Panc1 (cell line): ENCODE data around the gene DAO. TPM values are rescaled to one million over a fixed set of nuclear protein-coding genes. Genes with fewer than 3 reads are reported as not detected.

Experiments used
- ATAC-seq: fragments of 200-7000 bp; cut with Tn5 transposase; 2 replicates; pipeline ENCODE4 v1.9.1; 2020; ENCODE audit warnings: mild to moderate bottlenecking, moderate library complexity
- BruUV-seq: library from RNA; stranded (reverse); fragments of 400-500 nt; replicated peaks from 2 replicates; lab custom pipeline; 2021; lab: Mats Ljungman, UMichigan
- CTCF ChIA-PET: fragments of 300-600 bp; sonication (Branson Sonifier 250); formaldehyde crosslinking; loops from one replicate; lab custom pipeline; 2022; ENCODE audit warnings: antibody characterized with exemption; lab: Charles Lee
- POLR2A ChIA-PET: fragments of 300-600 bp; sonication (Branson Sonifier 250); formaldehyde crosslinking; loops from one replicate; lab custom pipeline; 2022; ENCODE audit warnings: antibody characterized with exemption; lab: Charles Lee
- DNase-seq: peaks from one replicate; pipeline ENCODE4 v3.0.0-alpha.2; 2010; ENCODE audit warnings: low read depth, low spot score
- H3K27ac ChIP-seq: 2 replicates; pipeline ENCODE4 v1.5.1; 2011; ENCODE audit warnings: mild to moderate bottlenecking, low read length, inconsistent platforms
- H3K27me3 ChIP-seq: fragments of 200-500 bp; sonication (Bioruptor generic); 2 replicates; pipeline ENCODE4 v1.6.0; 2014; ENCODE audit warnings: low read length, inconsistent platforms; ENCODE audit not compliant: control insufficient read depth, insufficient read depth
- H3K36me3 ChIP-seq: fragments of 200-500 bp; sonication (Bioruptor generic); 2 replicates; pipeline ENCODE4 v1.5.1; 2014; ENCODE audit warnings: inconsistent platforms, mild to moderate bottlenecking, low read length, moderate library complexity; ENCODE audit not compliant: control insufficient read depth, insufficient read depth
- H3K4me1 ChIP-seq: 2 replicates; pipeline ENCODE4 v1.5.1; 2011; ENCODE audit warnings: inconsistent platforms, mild to moderate bottlenecking, low read length, moderate library complexity; ENCODE audit not compliant: control insufficient read depth, insufficient read depth
- H3K4me3 ChIP-seq, 2 experiments: 2 replicates each; pipeline ENCODE4 v1.5.1; 2011 to 2012; ENCODE audit warnings: low read depth in 2 of 2, low read length in 2 of 2, mild to moderate bottlenecking in 2 of 2, inconsistent platforms in 1 of 2, moderate library complexity in 1 of 2
- H3K9me3 ChIP-seq: fragments of 200-500 bp; sonication (Bioruptor generic); 2 replicates; pipeline ENCODE4 v1.5.1; 2014; ENCODE audit warnings: low read depth, mild to moderate bottlenecking, inconsistent platforms, low read length, moderate library complexity; ENCODE audit not compliant: control insufficient read depth, insufficient read depth
- POLR2AphosphoS5 ChIP-seq: IDR thresholded peaks from 2 replicates; pipeline ENCODE4 v1.6.1; 2012; ENCODE audit warnings: mild to moderate bottlenecking, low read depth, low read length, moderate library complexity
- SIN3A ChIP-seq: IDR thresholded peaks from 2 replicates; pipeline ENCODE4 v1.6.1; 2012; ENCODE audit warnings: low read depth, mild to moderate bottlenecking, low read length, moderate library complexity, borderline replicate concordance; ENCODE audit not compliant: insufficient read depth
- TCF7L2 ChIP-seq: IDR thresholded peaks from 2 replicates; pipeline ENCODE4 v1.6.1; 2011; ENCODE audit warnings: mild to moderate bottlenecking, low read depth, low read length, inconsistent platforms
- in situ Hi-C: cut with HindIII; loops from 2 replicates; pipeline ENCODE4 v1.10.0; 2016; ENCODE audit warnings: low sequenced_read_pairs, low pct_unique_long_range_greater_than_20kb
- intact Hi-C: fragments of 100-400 bp; cut with micrococcal nuclease; formaldehyde crosslinking; loops from one replicate; pipeline ENCODE4 v1.10.0; 2022; ENCODE audit not compliant: unreplicated experiment
- total RNA-seq: library from RNA; stranded (reverse); gene quantifications from one replicate; pipeline ENCODE4 v1.2.1, GENCODE V29; 2021; ENCODE audit not compliant: unreplicated experiment
- TF ChIP-seq, protein P1 (sequence below), 2 experiments: IDR thresholded peaks; 2 replicates each; pipeline ENCODE4 v1.6.1; 2011 to 2012; ENCODE audit warnings: low read depth in 2 of 2, control low read depth in 1 of 2, low read length in 1 of 2, mild to moderate bottlenecking in 1 of 2, moderate library complexity in 1 of 2; ENCODE audit not compliant: insufficient read depth in 1 of 2
- TF ChIP-seq, protein P2 (sequence below): fragments of 450-650 bp; IDR thresholded peaks from 2 replicates; pipeline ENCODE4 v1.5.1; 2017; ENCODE audit warnings: mild to moderate bottlenecking

The DAO gene
- total RNA-seq, 1 experiment from 2014 or later, result not detected

DNA sequence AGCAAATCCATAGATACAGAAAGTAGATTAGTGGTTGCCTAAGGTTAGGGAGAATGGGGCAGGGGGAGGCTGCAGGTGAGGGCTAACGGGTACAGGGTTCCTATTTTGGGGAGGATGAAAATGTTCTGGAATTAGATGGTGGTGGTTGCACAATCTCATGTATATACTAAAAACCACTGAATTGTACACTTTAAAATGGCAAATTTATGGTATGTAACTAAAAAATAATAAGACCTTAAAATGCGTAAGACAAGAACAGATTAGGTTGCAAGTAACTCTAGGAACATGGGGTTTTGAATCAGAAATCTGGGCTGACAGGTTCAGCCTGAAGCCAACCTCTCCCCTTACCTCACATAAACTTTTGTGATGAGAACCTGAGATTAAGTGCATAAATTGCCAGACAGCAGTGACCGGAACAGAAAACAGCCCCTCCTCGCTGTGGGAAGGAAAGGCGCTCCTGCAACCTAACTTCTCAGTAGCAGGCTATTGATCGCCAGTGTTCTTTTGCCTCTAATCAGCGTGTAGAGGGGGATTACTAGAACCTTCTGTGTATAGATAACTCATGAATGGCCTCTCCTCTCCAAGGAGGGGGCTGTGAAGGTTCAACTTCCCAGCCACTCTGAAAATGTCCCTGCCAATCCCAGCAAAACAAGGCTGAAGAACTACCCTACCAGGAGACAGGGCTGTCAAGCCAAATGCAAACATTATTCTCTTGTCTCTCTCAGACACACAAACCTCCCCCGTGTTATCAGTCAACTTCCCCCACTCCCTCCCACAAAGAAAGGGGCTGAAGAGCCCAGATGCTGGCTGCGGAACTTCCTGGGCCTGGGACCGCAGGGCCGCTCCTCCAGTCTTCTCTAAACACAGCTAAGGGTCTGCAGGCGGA lies 24.4 kb upstream of the DAO start:
- TF ChIP-seq, protein P1, sequence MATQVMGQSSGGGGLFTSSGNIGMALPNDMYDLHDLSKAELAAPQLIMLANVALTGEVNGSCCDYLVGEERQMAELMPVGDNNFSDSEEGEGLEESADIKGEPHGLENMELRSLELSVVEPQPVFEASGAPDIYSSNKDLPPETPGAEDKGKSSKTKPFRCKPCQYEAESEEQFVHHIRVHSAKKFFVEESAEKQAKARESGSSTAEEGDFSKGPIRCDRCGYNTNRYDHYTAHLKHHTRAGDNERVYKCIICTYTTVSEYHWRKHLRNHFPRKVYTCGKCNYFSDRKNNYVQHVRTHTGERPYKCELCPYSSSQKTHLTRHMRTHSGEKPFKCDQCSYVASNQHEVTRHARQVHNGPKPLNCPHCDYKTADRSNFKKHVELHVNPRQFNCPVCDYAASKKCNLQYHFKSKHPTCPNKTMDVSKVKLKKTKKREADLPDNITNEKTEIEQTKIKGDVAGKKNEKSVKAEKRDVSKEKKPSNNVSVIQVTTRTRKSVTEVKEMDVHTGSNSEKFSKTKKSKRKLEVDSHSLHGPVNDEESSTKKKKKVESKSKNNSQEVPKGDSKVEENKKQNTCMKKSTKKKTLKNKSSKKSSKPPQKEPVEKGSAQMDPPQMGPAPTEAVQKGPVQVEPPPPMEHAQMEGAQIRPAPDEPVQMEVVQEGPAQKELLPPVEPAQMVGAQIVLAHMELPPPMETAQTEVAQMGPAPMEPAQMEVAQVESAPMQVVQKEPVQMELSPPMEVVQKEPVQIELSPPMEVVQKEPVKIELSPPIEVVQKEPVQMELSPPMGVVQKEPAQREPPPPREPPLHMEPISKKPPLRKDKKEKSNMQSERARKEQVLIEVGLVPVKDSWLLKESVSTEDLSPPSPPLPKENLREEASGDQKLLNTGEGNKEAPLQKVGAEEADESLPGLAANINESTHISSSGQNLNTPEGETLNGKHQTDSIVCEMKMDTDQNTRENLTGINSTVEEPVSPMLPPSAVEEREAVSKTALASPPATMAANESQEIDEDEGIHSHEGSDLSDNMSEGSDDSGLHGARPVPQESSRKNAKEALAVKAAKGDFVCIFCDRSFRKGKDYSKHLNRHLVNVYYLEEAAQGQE (IDR thresholded peaks at IDR 0.05; ENCODE audit: insufficient read depth in 1 of 2, low read depth in 2 of 2, low read length in 1 of 2), result no peak
- TF ChIP-seq SIN3A, result no peak
- TF ChIP-seq, protein P2, sequence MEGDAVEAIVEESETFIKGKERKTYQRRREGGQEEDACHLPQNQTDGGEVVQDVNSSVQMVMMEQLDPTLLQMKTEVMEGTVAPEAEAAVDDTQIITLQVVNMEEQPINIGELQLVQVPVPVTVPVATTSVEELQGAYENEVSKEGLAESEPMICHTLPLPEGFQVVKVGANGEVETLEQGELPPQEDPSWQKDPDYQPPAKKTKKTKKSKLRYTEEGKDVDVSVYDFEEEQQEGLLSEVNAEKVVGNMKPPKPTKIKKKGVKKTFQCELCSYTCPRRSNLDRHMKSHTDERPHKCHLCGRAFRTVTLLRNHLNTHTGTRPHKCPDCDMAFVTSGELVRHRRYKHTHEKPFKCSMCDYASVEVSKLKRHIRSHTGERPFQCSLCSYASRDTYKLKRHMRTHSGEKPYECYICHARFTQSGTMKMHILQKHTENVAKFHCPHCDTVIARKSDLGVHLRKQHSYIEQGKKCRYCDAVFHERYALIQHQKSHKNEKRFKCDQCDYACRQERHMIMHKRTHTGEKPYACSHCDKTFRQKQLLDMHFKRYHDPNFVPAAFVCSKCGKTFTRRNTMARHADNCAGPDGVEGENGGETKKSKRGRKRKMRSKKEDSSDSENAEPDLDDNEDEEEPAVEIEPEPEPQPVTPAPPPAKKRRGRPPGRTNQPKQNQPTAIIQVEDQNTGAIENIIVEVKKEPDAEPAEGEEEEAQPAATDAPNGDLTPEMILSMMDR, result no peak
- TF ChIP-seq POLR2AphosphoS5, result no peak
- no peak for TF ChIP-seq TCF7L2

DNA sequence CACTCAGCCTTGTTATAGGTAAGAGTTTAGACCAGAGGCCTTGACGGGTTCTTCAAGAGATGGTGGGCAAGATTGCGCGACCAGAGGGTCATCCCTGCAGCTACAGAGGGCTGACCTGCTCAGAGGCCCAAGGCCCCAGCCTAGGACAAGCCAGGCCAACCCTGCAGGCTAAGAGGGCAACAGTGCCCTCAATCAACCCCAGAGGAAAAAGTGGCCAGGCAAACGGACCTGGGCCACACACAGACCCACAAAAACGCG lies 23.8 kb upstream of the DAO start:
- POLR2A ChIA-PET, result no interaction called here
- BruUV-seq, result no TSS peak
- in situ Hi-C loops, result no loop called here

More for the DNA sequence above, 24.4 kb upstream of the DAO start:
- Histone ChIP-seq H3K27ac (peak overlapping the region; percentile 89), H3K36me3 (peaks cover 3% of the 10 kb centered on the region), H3K4me3 (peak overlapping the region; percentile 61 to 99), H3K4me1 (peaks cover 52% of the 10 kb centered on the region), H3K9me3 (no peaks in the 10 kb centered on the region; the same call in 1 of the 2 replicates), H3K27me3 (no peaks in the 10 kb centered on the region)
- ChIA-PET POLR2A (no interaction called here), CTCF (no interaction called here)
- ATAC-seq, result no peak
- intact Hi-C loops (loop anchor here (10.0 kb wide), 1 partner anchor 239 kb away; the partner anchor contains the start of genes ALKBH2 and UNG), in situ Hi-C loops (no loop called here)
- DNase-seq, result no peak
- TSS peak; percentile 68 for BruUV-seq

More for the DNA sequence above, 23.8 kb upstream of the DAO start:
- intact Hi-C loops, result loop anchor here (10.0 kb wide), 1 partner anchor 239 kb away; the partner anchor contains the start of genes ALKBH2 and UNG
- TF ChIP-seq, protein P1 (IDR thresholded peaks at IDR 0.05; ENCODE audit: insufficient read depth in 1 of 2, low read depth in 2 of 2, low read length in 1 of 2), result no peak
- TF ChIP-seq TCF7L2, result no peak
- TF ChIP-seq SIN3A, result no peak
- no peak for TF ChIP-seq POLR2AphosphoS5
- TF ChIP-seq, protein P2, result no peak
- ATAC-seq (peak; percentile 4; the same call in 1 of the 2 replicates), DNase-seq (no peak)
- Histone ChIP-seq H3K27ac (peak overlapping the region; percentile 89), H3K27me3 (no peaks in the 10 kb centered on the region), H3K36me3 (peaks cover 3% of the 10 kb centered on the region), H3K4me3 (peak overlapping the region; percentile 61 to 99), H3K4me1 (peaks cover 47% of the 10 kb centered on the region), H3K9me3 (no peaks in the 10 kb centered on the region; the same call in 1 of the 2 replicates)
- CTCF ChIA-PET, result no interaction called here
